Liver (tissue), 9 donors: Measurements from ENCODE around the gene IREB2. TPM values are rescaled to one million over a fixed set of nuclear protein-coding genes. Genes with fewer than 3 reads are reported as not detected.
"Not testable (repeated sequence)": the region's sequence is repeated elsewhere in the genome, so short reads cannot be mapped to it uniquely, and the experiment has no call there.

Experiments
- DNase-seq: peaks from one replicate; pipeline ENCODE4 v3.0.0-alpha.2; 2017; ENCODE audit warnings: low spot score
- H3K27ac ChIP-seq, 2 donors: one replicate each; pipeline ENCODE4 v1.7.0; 2013; ENCODE audit warnings: inconsistent platforms in 2 of 2, low read length in 2 of 2, control low read depth in 1 of 2, low read depth in 1 of 2, mild to moderate bottlenecking in 1 of 2
- H3K27me3 ChIP-seq, 4 donors: one replicate each; pipeline versions ENCODE4 v1.6.1 to v1.7.0; 2013; ENCODE audit warnings: low read length in 3 of 4, inconsistent platforms in 1 of 4, mild to moderate bottlenecking in 1 of 4, moderate library complexity in 1 of 4; ENCODE audit not compliant: control insufficient read depth in 4 of 4, insufficient read depth in 4 of 4
- H3K36me3 ChIP-seq, 4 donors: one replicate each; pipeline versions ENCODE4 v1.6.1 to v1.7.0; 2013; ENCODE audit warnings: low read length in 3 of 4, mild to moderate bottlenecking in 3 of 4, low read depth in 1 of 4, moderate library complexity in 1 of 4; ENCODE audit not compliant: control insufficient read depth in 4 of 4, insufficient read depth in 3 of 4
- H3K4me1 ChIP-seq, 4 donors: one replicate each; pipeline versions ENCODE4 v1.6.1 to v1.7.0; 2013; ENCODE audit warnings: low read length in 3 of 4, mild to moderate bottlenecking in 3 of 4, moderate library complexity in 1 of 4; ENCODE audit not compliant: control insufficient read depth in 4 of 4, insufficient read depth in 4 of 4
- H3K4me3 ChIP-seq, 3 donors: one replicate each; pipeline versions ENCODE4 v1.6.1 to v1.7.0; 2013; ENCODE audit warnings: low read length in 3 of 3, control low read depth in 1 of 3, low read depth in 1 of 3, mild to moderate bottlenecking in 1 of 3
- H3K9ac ChIP-seq, 2 donors: one replicate each; pipeline ENCODE4 v1.7.0; 2013; ENCODE audit warnings: low read length in 2 of 2, mild to moderate bottlenecking in 2 of 2, moderate library complexity in 2 of 2, control low read depth in 1 of 2, low read depth in 1 of 2
- H3K9me3 ChIP-seq, 4 donors: one replicate each; pipeline versions ENCODE4 v1.6.1 to v1.7.0; 2013; ENCODE audit warnings: low read length in 3 of 4; ENCODE audit not compliant: control insufficient read depth in 4 of 4
- ATF3 ChIP-seq: IDR thresholded peaks from 2 replicates; pipeline ENCODE4 v1.6.1; 2016; ENCODE audit warnings: antibody characterized with exemption
- HNF4A ChIP-seq, 2 donors: conservative IDR thresholded peaks; 2 replicates each; pipeline ENCODE4 v1.6.1; 2016; ENCODE audit warnings: antibody characterized with exemption in 2 of 2, mild to moderate bottlenecking in 2 of 2
- HNF4G ChIP-seq: IDR thresholded peaks from 2 replicates; pipeline ENCODE4 v1.6.1; 2016; ENCODE audit warnings: antibody characterized with exemption
- JUND ChIP-seq, 2 donors: IDR thresholded peaks; 2 replicates each; pipeline ENCODE4 v1.6.1; 2016; ENCODE audit warnings: antibody characterized with exemption in 2 of 2
- RAD21 ChIP-seq, 2 donors: IDR thresholded peaks; 2 replicates each; pipeline ENCODE4 v1.6.1; 2016; ENCODE audit warnings: antibody characterized with exemption in 2 of 2, mild to moderate bottlenecking in 2 of 2
- RXRA ChIP-seq, 2 donors: IDR thresholded peaks; 2 replicates each; pipeline ENCODE4 v1.6.1; 2017 to 2018; ENCODE audit warnings: antibody characterized with exemption in 2 of 2, mild to moderate bottlenecking in 1 of 2
- SP1 ChIP-seq: IDR thresholded peaks from 2 replicates; pipeline ENCODE4 v1.6.1; 2018; ENCODE audit warnings: antibody characterized with exemption, mild to moderate bottlenecking
- YY1 ChIP-seq: IDR thresholded peaks from 2 replicates; pipeline ENCODE4 v1.6.1; 2016; ENCODE audit warnings: antibody characterized with exemption, mild to moderate bottlenecking
- ZBTB33 ChIP-seq: IDR thresholded peaks from 2 replicates; pipeline ENCODE4 v1.6.1; 2016; ENCODE audit warnings: antibody characterized with exemption
- WGBS: extraction: QIAGEN DNeasy Blood & Tissue Kit; methylation state at CpG from one replicate; pipeline ENCODE4 v1.1.7; 2013; 5-methylcytosine and 5-hydroxymethylcytosine counted together
- polyA plus RNA-seq, 2 donors: library from polyadenylated mRNA; stranded (reverse) in 1 of 2; unstranded in 1 of 2; fragments of 200-250 nt in 1 of 2; fragments of >200 nt in 1 of 2; fragmentation: Nextera tagmentation in 1 of 2; extraction: Ambion mirVana in 1 of 2; gene quantifications; one replicate each; pipeline versions ENCODE4 v1.2.1 to v1.2.3, GENCODE V29; 2013 to 2015
- total RNA-seq, 2 donors: library from RNA; depleted of rRNA; stranded (reverse); fragments of >200 nt; gene quantifications; one replicate each; pipeline ENCODE4 v1.2.3, GENCODE V29; 2014
- donor health status: healthy.
- donor health status: healthy.
- donor health status: healthy.
- donor health status: healthy.
- donor health status: healthy.

Gene IREB2
- total and polyA plus RNA-seq, 4 donors: 7.0 to 51.4 (median 17.0) TPM

- Histone ChIP-seq H3K36me3 (no peaks in the 10 kb centered on the region), H3K4me1 (peaks cover 2 to 14% (median 6%) of the 10 kb centered on the region in 4 donors)
Measured at GRCh38 chr15:78507831-78508160, 69.8 kb downstream of the IREB2 start.

GRCh38 chr15:78508272-78508671, 70.3 kb downstream of the IREB2 start:
- DNase-seq: no peak
- WGBS: 40% methylated on average over 6 of the region's 6 CpGs
- H3K4me3 ChIP-seq: peak overlapping the region; percentile 67 to 90 (median 87)
- H3K9ac ChIP-seq: peak overlapping the region in 1 of 2 donors; percentile 48
- no peaks in the 10 kb centered on the region for H3K27me3 ChIP-seq
- H3K27ac ChIP-seq: no peak overlapping the region
- no peak for TF ChIP-seq HNF4G
- H3K4me1 ChIP-seq: peaks cover 2 to 14% (median 6%) of the 10 kb centered on the region in 4 donors
- H3K36me3 ChIP-seq: no peaks in the 10 kb centered on the region
- H3K9me3 ChIP-seq: no peaks in the 10 kb centered on the region

More at GRCh38 chr15:78507831-78508160, 69.8 kb downstream of the IREB2 start:
- H3K9me3 ChIP-seq: no peaks in the 10 kb centered on the region
- TF ChIP-seq HNF4A (conservative IDR thresholded peaks at IDR 0.05): no peak
- TF ChIP-seq JUND (IDR thresholded peaks at IDR 0.05): no peak
- no peak for TF ChIP-seq YY1
- TF ChIP-seq ATF3: no peak
- peak overlapping the region; percentile 67 to 90 (median 87) for H3K4me3 ChIP-seq
- peak overlapping the region; percentile 48 to 53 for H3K9ac ChIP-seq
- under 1% methylated on average over 13 of the region's 13 CpGs for WGBS
- no peak for DNase-seq
- no peaks in the 10 kb centered on the region for H3K27me3 ChIP-seq
- peak overlapping the region in 1 of 2 donors; percentile 43 for H3K27ac ChIP-seq

GRCh38 chr15:78509726-78510312, 71.8 kb downstream of the IREB2 start:
- no peak overlapping the region for H3K27ac ChIP-seq
- H3K9me3 ChIP-seq: no peaks in the 10 kb centered on the region
- no peak overlapping the region for H3K4me3 ChIP-seq
- H3K4me1 ChIP-seq: peaks cover 2 to 14% (median 6%) of the 10 kb centered on the region in 4 donors
- peaks cover 0 to 2% (median 0%) of the 10 kb centered on the region in 4 donors for H3K36me3 ChIP-seq
- no peak overlapping the region for H3K9ac ChIP-seq
- no peak for TF ChIP-seq SP1
- no peak for TF ChIP-seq RAD21 (IDR thresholded peaks at IDR 0.05)
- TF ChIP-seq ZBTB33: no peak
- no peak for TF ChIP-seq RXRA (IDR thresholded peaks at IDR 0.05)
- no peaks in the 10 kb centered on the region for H3K27me3 ChIP-seq
- DNase-seq: no peak
- 82% methylated on average over 6 of the region's 6 CpGs for whole genome bisulfite sequencing

GRCh38 chr15:78520035-78520434, 82.0 kb downstream of the IREB2 start:
- not testable (repeated sequence) for H3K4me1 ChIP-seq, H3K36me3 ChIP-seq, H3K9me3 ChIP-seq, DNase-seq, H3K27me3 ChIP-seq, H3K4me3 ChIP-seq, H3K9ac ChIP-seq, H3K27ac ChIP-seq
- WGBS: 72% methylated on average over 2 of the region's 3 CpGs
